Stimulated activated CD4-positive, alpha-beta T cell treated with anti-CD3 and anti-CD28 coated beads, Interleukin-15, amount 100 ng/mL, for 24 hours (primary cell): ENCODE data around the gene ATP13A3.

ENCODE experiments used
- DNase-seq: peaks from one replicate; pipeline ENCODE4 v3.0.0-alpha.2; 2020

Gene ATP13A3

GRCh38 chr3:194387276-194387675 is 99.5 kb downstream of the ATP13A3 start:
- no peak for DNase-seq

- no peak for DNase-seq
These were observed 100.2 kb downstream of the ATP13A3 start for GRCh38 chr3:194386648-194387047.

GRCh38 chr3:194386066-194386465 is 100.7 kb downstream of the ATP13A3 start:
- DNase-seq, result no peak

GRCh38 chr3:194384569-194385001 is 102.2 kb downstream of the ATP13A3 start:
- no peak for DNase-seq

GRCh38 chr3:194384156-194384555 is 102.6 kb downstream of the ATP13A3 start:
- no peak for DNase-seq

- no peak for DNase-seq
These were observed 103.4 kb downstream of the ATP13A3 start for GRCh38 chr3:194383276-194383940.

GRCh38 chr3:194382892-194383223 is 103.9 kb downstream of the ATP13A3 start:
- DNase-seq, result no peak

- DNase-seq, result no peak
These were observed 104.5 kb downstream of the ATP13A3 start for GRCh38 chr3:194382196-194382891.

- DNase-seq, result no peak
These were observed 105.3 kb downstream of the ATP13A3 start for GRCh38 chr3:194381460-194381875.

GRCh38 chr3:194380326-194380725 is 106.5 kb downstream of the ATP13A3 start:
- DNase-seq, result no peak

- no peak for DNase-seq
These were observed 107.2 kb downstream of the ATP13A3 start for GRCh38 chr3:194379651-194380050.

GRCh38 chr3:194379231-194379630 is 107.6 kb downstream of the ATP13A3 start:
- DNase-seq, result no peak

- no peak for DNase-seq
These were observed 109.1 kb downstream of the ATP13A3 start for GRCh38 chr3:194377708-194378107.

GRCh38 chr3:194376241-194376560 is 110.6 kb downstream of the ATP13A3 start:
- no peak for DNase-seq

GRCh38 chr3:194375473-194376240 is 111.1 kb downstream of the ATP13A3 start:
- DNase-seq, result no peak

GRCh38 chr3:194374935-194375334 is 111.9 kb downstream of the ATP13A3 start:
- DNase-seq, result no peak

GRCh38 chr3:194373899-194374298 is 112.9 kb downstream of the ATP13A3 start:
- DNase-seq, result no peak

- DNase-seq, result no peak
These were observed 113.8 kb downstream of the ATP13A3 start for GRCh38 chr3:194373028-194373427.

- DNase-seq, result no peak
These were observed 116.0 kb downstream of the ATP13A3 start for GRCh38 chr3:194370753-194371152.

GRCh38 chr3:194369522-194370279 is 117.1 kb downstream of the ATP13A3 start, which contains the start of gene LRRC15:
TSS of gene LRRC15 (minus strand) at chr3:194369743. CDS start at chr3:194361043, 8,700 bp downstream.
- no peak for DNase-seq

GRCh38 chr3:194368918-194369317 is 117.9 kb downstream of the ATP13A3 start:
- no peak for DNase-seq

- DNase-seq, result no peak
These were observed 118.6 kb downstream of the ATP13A3 start for GRCh38 chr3:194367992-194368841.
